PC-3 (cell line): ENCODE data around the gene KCNK10. TPM values are rescaled to one million over a fixed set of nuclear protein-coding genes. Genes with fewer than 3 reads are reported as not detected.
A peak's percentile ranks its signal among the peaks of the same experiment; 100 is the strongest.

Source experiments
- ATAC-seq: fragments of 200-7000 bp; cut with Tn5 transposase; 2 replicates; pipeline ENCODE4 v1.9.1; 2020; ENCODE audit warnings: mild to moderate bottlenecking, moderate library complexity
- BruUV-seq: library from RNA; stranded (reverse); fragments of 400-500 nt; replicated peaks from 2 replicates; lab custom pipeline; 2021; lab: Mats Ljungman, UMichigan
- CTCF ChIA-PET: fragments of 300-600 bp; sonication (Branson Sonifier 250); formaldehyde crosslinking; loops from one replicate; lab custom pipeline; 2022; ENCODE audit warnings: antibody characterized with exemption; lab: Charles Lee
- POLR2A ChIA-PET: fragments of 300-600 bp; sonication (Branson Sonifier 250); formaldehyde crosslinking; loops from one replicate; lab custom pipeline; 2022; ENCODE audit warnings: antibody characterized with exemption; ENCODE audit not compliant: unreplicated experiment; lab: Charles Lee
- DNase-seq: peaks from one replicate; pipeline ENCODE4 v3.0.0-alpha.2; 2015
- H2AFZ ChIP-seq: fragments of 300-600 bp; sonication (generic); 2 replicates; pipeline ENCODE4 v1.6.0; 2016; ENCODE audit warnings: antibody characterized with exemption, low read length
- H3F3A ChIP-seq: fragments of 300-600 bp; sonication (generic); one replicate; pipeline ENCODE4 v1.6.0; 2017; ENCODE audit warnings: antibody characterized with exemption, low read length, control low read depth, mild to moderate bottlenecking; ENCODE audit not compliant: unreplicated experiment
- H3K27ac ChIP-seq: fragments of 300-600 bp; sonication (generic); 2 replicates; pipeline ENCODE4 v1.5.1; 2016; ENCODE audit warnings: mild to moderate bottlenecking, low read length
- H3K27me3 ChIP-seq: fragments of 300-600 bp; sonication (generic); 2 replicates; pipeline ENCODE4 v1.6.1; 2016; ENCODE audit warnings: low read length, mixed read lengths
- H3K36me3 ChIP-seq: fragments of 300-600 bp; sonication (generic); 2 replicates; pipeline ENCODE4 v1.6.1; 2016; ENCODE audit warnings: low read depth, mixed run types, low read length, mixed read lengths
- H3K4me1 ChIP-seq: fragments of 300-600 bp; sonication (generic); 2 replicates; pipeline ENCODE4 v1.5.1; 2016; ENCODE audit warnings: low read length; ENCODE audit not compliant: insufficient read depth
- H3K4me2 ChIP-seq: fragments of 300-600 bp; sonication (generic); 2 replicates; pipeline ENCODE4 v1.6.0; 2016; ENCODE audit warnings: low read length
- H3K4me3 ChIP-seq: fragments of 300-600 bp; sonication (generic); 2 replicates; pipeline ENCODE4 v1.5.1; 2016; ENCODE audit warnings: mild to moderate bottlenecking, low read length, mixed read lengths
- H3K79me2 ChIP-seq: fragments of 300-600 bp; sonication (generic); 2 replicates; pipeline ENCODE4 v1.6.1; 2017; ENCODE audit warnings: low read length, mixed read lengths
- H3K9ac ChIP-seq: fragments of 300-600 bp; sonication (generic); 2 replicates; pipeline ENCODE4 v1.6.0; 2016; ENCODE audit warnings: mild to moderate bottlenecking, low read length
- H3K9me2 ChIP-seq: fragments of 300-600 bp; sonication (generic); replicated peaks from 2 replicates; pipeline ENCODE4 v1.6.1; 2016; ENCODE audit warnings: mixed run types, low read length, mixed read lengths
- H3K9me3 ChIP-seq: fragments of 300-600 bp; sonication (generic); 2 replicates; pipeline ENCODE4 v1.6.1; 2016; ENCODE audit warnings: low read length, mixed read lengths
- H4K20me1 ChIP-seq: fragments of 300-600 bp; sonication (generic); 2 replicates; pipeline ENCODE4 v1.6.1; 2016; ENCODE audit warnings: low read length, mixed read lengths
- EZH2 ChIP-seq: fragments of 300-600 bp; sonication (generic); IDR thresholded peaks from one replicate; pipeline ENCODE4 v1.6.1; 2017; ENCODE audit warnings: antibody characterized with exemption, mild to moderate bottlenecking, low read length; ENCODE audit not compliant: unreplicated experiment
- EZH2phosphoT487 ChIP-seq: fragments of 300-600 bp; sonication (generic); IDR thresholded peaks from 2 replicates; pipeline ENCODE4 v1.6.1; 2018; ENCODE audit warnings: mild to moderate bottlenecking, antibody characterized with exemption, low read length, borderline replicate concordance
- intact Hi-C: fragments of 100-400 bp; cut with micrococcal nuclease; formaldehyde crosslinking; loops from 2 replicates; pipeline ENCODE4 v1.9.0; 2023
- total RNA-seq: library from RNA; depleted of rRNA; stranded (reverse); fragments of >200 nt; gene quantifications from 2 replicates; pipeline ENCODE4 v1.2.3, GENCODE V29; 2014
- TF ChIP-seq, protein P1 (sequence below): fragments of 300-600 bp; sonication (generic); conservative IDR thresholded peaks from 2 replicates; pipeline ENCODE4 v1.5.1; 2017; ENCODE audit warnings: antibody characterized with exemption, low read depth, mild to moderate bottlenecking, low read length

KCNK10 gene
- total RNA-seq, 1 experiment from 2014 or later = not detected

DNA sequence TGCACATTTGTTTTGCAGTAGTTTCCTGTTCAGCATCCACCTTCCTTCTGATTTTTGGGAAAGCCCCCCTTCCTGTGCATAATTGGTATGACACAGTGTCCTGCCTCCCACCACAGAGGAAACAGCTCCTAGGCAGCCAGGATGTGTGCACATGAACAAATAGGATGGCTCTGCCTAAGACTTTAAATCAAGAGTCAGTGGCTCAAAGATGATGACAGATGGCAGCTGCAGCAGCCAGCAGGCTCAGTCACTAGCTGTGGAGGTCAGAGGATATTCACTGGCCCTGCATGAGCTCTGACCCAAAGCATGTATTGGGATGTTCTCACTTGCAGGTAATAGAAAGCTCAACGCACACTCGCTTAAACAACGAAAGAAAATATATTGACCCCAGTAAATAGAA is 90.3 kb downstream of the KCNK10 start:
- no peaks in the 10 kb centered on the region for H3F3A ChIP-seq
- H3K9me3 ChIP-seq = no peaks in the 10 kb centered on the region
- POLR2A ChIA-PET = interaction anchor here (0.6 kb wide), 1 partner anchor 236 kb away, joined by 6 read pairs; no protein-coding TSS in a partner anchor
- H3K27ac ChIP-seq = no peak overlapping the region
- H3K9me2 ChIP-seq = no peaks in the 10 kb centered on the region
- no peak overlapping the region for H3K4me2 ChIP-seq
- no TSS peak for BruUV-seq
- H3K36me3 ChIP-seq = no peaks in the 10 kb centered on the region
- no peaks in the 10 kb centered on the region for H3K79me2 ChIP-seq
- CTCF ChIA-PET = no interaction called here
- ATAC-seq (no peak), DNase-seq (no peak)
- TF ChIP-seq EZH2phosphoT487 = no peak
- TF ChIP-seq, protein P1, sequence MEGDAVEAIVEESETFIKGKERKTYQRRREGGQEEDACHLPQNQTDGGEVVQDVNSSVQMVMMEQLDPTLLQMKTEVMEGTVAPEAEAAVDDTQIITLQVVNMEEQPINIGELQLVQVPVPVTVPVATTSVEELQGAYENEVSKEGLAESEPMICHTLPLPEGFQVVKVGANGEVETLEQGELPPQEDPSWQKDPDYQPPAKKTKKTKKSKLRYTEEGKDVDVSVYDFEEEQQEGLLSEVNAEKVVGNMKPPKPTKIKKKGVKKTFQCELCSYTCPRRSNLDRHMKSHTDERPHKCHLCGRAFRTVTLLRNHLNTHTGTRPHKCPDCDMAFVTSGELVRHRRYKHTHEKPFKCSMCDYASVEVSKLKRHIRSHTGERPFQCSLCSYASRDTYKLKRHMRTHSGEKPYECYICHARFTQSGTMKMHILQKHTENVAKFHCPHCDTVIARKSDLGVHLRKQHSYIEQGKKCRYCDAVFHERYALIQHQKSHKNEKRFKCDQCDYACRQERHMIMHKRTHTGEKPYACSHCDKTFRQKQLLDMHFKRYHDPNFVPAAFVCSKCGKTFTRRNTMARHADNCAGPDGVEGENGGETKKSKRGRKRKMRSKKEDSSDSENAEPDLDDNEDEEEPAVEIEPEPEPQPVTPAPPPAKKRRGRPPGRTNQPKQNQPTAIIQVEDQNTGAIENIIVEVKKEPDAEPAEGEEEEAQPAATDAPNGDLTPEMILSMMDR = no peak
- no peak for TF ChIP-seq EZH2
- intact Hi-C loops = no loop called here
- H4K20me1 ChIP-seq = no peaks in the 10 kb centered on the region
- no peak overlapping the region for H3K4me3 ChIP-seq
- no peak overlapping the region for H2AFZ ChIP-seq
- no peaks in the 10 kb centered on the region for H3K27me3 ChIP-seq
- H3K4me1 ChIP-seq = peaks cover 6% of the 10 kb centered on the region
- no peak overlapping the region for H3K9ac ChIP-seq

DNA sequence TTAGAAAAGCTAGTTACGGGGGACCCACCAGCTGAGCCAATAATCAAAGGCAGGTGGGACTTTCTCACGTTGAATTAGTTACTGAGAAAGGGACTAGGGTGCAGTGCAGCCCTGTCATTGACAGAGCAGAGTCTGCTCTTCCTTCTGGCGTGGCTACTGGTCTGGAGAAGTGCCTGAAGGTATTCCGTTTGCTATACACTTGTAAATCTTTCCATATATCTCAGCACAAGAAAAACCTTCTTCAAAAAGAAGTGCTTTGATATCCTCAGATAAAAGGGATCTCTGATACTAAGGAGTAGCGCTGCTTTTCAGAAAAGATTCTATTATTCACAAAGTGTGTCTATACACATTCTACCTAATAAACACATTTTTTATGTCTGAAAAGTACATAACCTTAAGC is 91.5 kb downstream of the KCNK10 start:
- ATAC-seq (no peak), DNase-seq (no peak)
- no peaks in the 10 kb centered on the region for H4K20me1 ChIP-seq
- no peak overlapping the region for H3K4me3 ChIP-seq
- H3F3A ChIP-seq = no peaks in the 10 kb centered on the region
- ChIA-PET CTCF (no interaction called here), POLR2A (interaction anchor here (0.8 kb wide), 1 partner anchor 29 kb away, joined by 3 read pairs; no protein-coding TSS in a partner anchor)
- H3K79me2 ChIP-seq = no peaks in the 10 kb centered on the region
- no peaks in the 10 kb centered on the region for H3K27me3 ChIP-seq
- no peak overlapping the region for H2AFZ ChIP-seq
- H3K27ac ChIP-seq = no peak overlapping the region
- no TSS peak for BruUV-seq
- H3K9me2 ChIP-seq = no peaks in the 10 kb centered on the region
- intact Hi-C loops = no loop called here
- peaks cover 6% of the 10 kb centered on the region for H3K4me1 ChIP-seq
- TF ChIP-seq EZH2 (no peak), EZH2phosphoT487 (no peak)
- TF ChIP-seq, protein P1 = no peak
- H3K9ac ChIP-seq = no peak overlapping the region
- no peaks in the 10 kb centered on the region for H3K9me3 ChIP-seq
- no peak overlapping the region for H3K4me2 ChIP-seq
- H3K36me3 ChIP-seq = no peaks in the 10 kb centered on the region

DNA sequence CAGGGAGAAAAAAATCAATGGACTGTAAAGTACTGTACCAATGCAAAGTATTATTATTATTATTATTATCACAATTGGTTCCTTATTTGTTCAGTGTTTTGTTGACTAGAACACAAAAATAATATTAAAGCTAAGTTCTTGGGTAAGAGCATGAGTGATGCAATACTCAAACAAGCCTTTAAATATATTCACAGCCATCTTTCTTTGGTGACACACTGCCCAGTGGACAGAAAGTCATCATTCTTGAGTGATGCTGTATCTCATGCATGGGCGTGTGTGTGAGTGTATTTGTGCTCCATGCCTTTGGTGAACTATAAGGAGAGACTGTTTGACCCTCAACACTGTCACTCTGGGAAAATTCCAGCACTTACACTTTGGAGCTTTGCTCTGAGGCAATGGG is 93.6 kb downstream of the KCNK10 start:
- ChIA-PET CTCF (no interaction called here), POLR2A (no interaction called here)
- Histone ChIP-seq H3K4me1 (peaks cover 6% of the 10 kb centered on the region), H3K27ac (no peak overlapping the region), H3K79me2 (no peaks in the 10 kb centered on the region), H3K9me3 (no peaks in the 10 kb centered on the region), H3K4me3 (no peak overlapping the region), H3K36me3 (no peaks in the 10 kb centered on the region), H3K9me2 (no peaks in the 10 kb centered on the region), H3F3A (no peaks in the 10 kb centered on the region), H3K4me2 (no peak overlapping the region), H2AFZ (no peak overlapping the region), H4K20me1 (no peaks in the 10 kb centered on the region), H3K27me3 (no peaks in the 10 kb centered on the region), H3K9ac (no peak overlapping the region)
- BruUV-seq = no TSS peak
- intact Hi-C loops = no loop called here
- DNase-seq (peak; percentile 20), ATAC-seq (no peak)
- TF ChIP-seq EZH2phosphoT487 = no peak
- TF ChIP-seq, protein P1 = no peak
- TF ChIP-seq EZH2 = no peak
